IMR-90 (cell line): Measurements from ENCODE around the gene BRIP1. TPM values are rescaled to one million over a fixed set of nuclear protein-coding genes. Genes with fewer than 3 reads are reported as not detected.
A peak's percentile ranks its signal among the peaks of the same experiment; 100 is the strongest.

Source experiments
- ATAC-seq: fragments of 200-7000 bp; cut with Tn5 transposase; 2 replicates; pipeline ENCODE4 v1.9.1; 2020; ENCODE audit warnings: low read depth, mild to moderate bottlenecking, moderate library complexity
- BruUV-seq: library from RNA; stranded (reverse); fragments of 400-500 nt; replicated peaks from 2 replicates; lab custom pipeline; 2021; lab: Mats Ljungman, UMichigan
- CTCF ChIA-PET: fragments of 300-600 bp; formaldehyde crosslinking; extraction: SDS; loops from one replicate; lab custom pipeline; 2021; ENCODE audit warnings: antibody characterized with exemption; lab: Yijun Ruan, JAX
- POLR2A ChIA-PET: fragments of 300-600 bp; sonication (Branson Sonifier 250); formaldehyde crosslinking; loops from one replicate; lab custom pipeline; 2022; ENCODE audit warnings: antibody characterized with exemption; ENCODE audit not compliant: unreplicated experiment; lab: Charles Lee
- DNase-seq: peaks from one replicate; pipeline ENCODE4 v3.0.0; 2013
- H2AFZ ChIP-seq: replicated peaks from 2 replicates; pipeline ENCODE3; 2013; ENCODE audit warnings: low read length, mild to moderate bottlenecking; ENCODE audit not compliant: poor library complexity
- H2AK5ac ChIP-seq: 2 replicates; pipeline ENCODE4 v1.6.1; 2013; ENCODE audit warnings: low read depth, low read length, inconsistent platforms
- H2AK9ac ChIP-seq: replicated peaks from 2 replicates; pipeline ENCODE3; 2013; ENCODE audit warnings: mild to moderate bottlenecking, low read depth, low read length, moderate library complexity; ENCODE audit not compliant: poor library complexity
- H2BK120ac ChIP-seq: 2 replicates; pipeline ENCODE4 v1.6.1; 2013; ENCODE audit warnings: low read depth, low read length, inconsistent platforms
- H2BK15ac ChIP-seq: 3 replicates; pipeline ENCODE4 v1.6.1; 2013; ENCODE audit warnings: low read depth, low read length, inconsistent platforms
- H2BK20ac ChIP-seq: 2 replicates; pipeline ENCODE4 v1.6.1; 2013; ENCODE audit warnings: low read depth, mild to moderate bottlenecking, inconsistent platforms, low read length, moderate library complexity
- H2BK5ac ChIP-seq: 2 replicates; pipeline ENCODE4 v1.6.1; 2013; ENCODE audit warnings: mild to moderate bottlenecking, low read depth, low read length, inconsistent platforms; ENCODE audit not compliant: poor library complexity, severe bottlenecking
- H3K14ac ChIP-seq: replicated peaks from 2 replicates; pipeline ENCODE4 v1.6.1; 2013; ENCODE audit warnings: low read depth, low read length, inconsistent platforms
- H3K18ac ChIP-seq: 2 replicates; pipeline ENCODE4 v1.6.1; 2013; ENCODE audit warnings: low read depth, low read length, control low read depth
- H3K23ac ChIP-seq: 2 replicates; pipeline ENCODE4 v1.6.1; 2013; ENCODE audit warnings: low read depth, low read length, inconsistent platforms
- H3K27ac ChIP-seq: 2 replicates; pipeline ENCODE4 v1.5.1; 2013; ENCODE audit warnings: mild to moderate bottlenecking, control low read depth, low read length; ENCODE audit not compliant: insufficient read depth
- H3K27me3 ChIP-seq: 2 replicates; pipeline ENCODE4 v1.6.1; 2013; ENCODE audit warnings: low read length; ENCODE audit not compliant: control insufficient read depth, insufficient read depth
- H3K36me3 ChIP-seq: 2 replicates; pipeline ENCODE4 v1.6.1; 2013; ENCODE audit warnings: low read length, mixed read lengths; ENCODE audit not compliant: control insufficient read depth, insufficient read depth
- H3K4ac ChIP-seq: 2 replicates; pipeline ENCODE4 v1.6.1; 2013; ENCODE audit warnings: low read depth, low read length, inconsistent platforms
- H3K4me1 ChIP-seq: 2 replicates; pipeline ENCODE4 v1.6.1; 2013; ENCODE audit warnings: low read length, mixed read lengths; ENCODE audit not compliant: control insufficient read depth, insufficient read depth
- H3K4me2 ChIP-seq: 2 replicates; pipeline ENCODE4 v1.6.1; 2013; ENCODE audit warnings: low read depth, mild to moderate bottlenecking, control low read depth, low read length, moderate library complexity
- H3K4me3 ChIP-seq: 2 replicates; pipeline ENCODE4 v1.5.1; 2013; ENCODE audit warnings: low read depth, mild to moderate bottlenecking, control low read depth, low read length, moderate library complexity; ENCODE audit not compliant: insufficient read depth
- H3K56ac ChIP-seq: 2 replicates; pipeline ENCODE4 v1.6.1; 2013; ENCODE audit warnings: low read length, inconsistent platforms; ENCODE audit not compliant: insufficient read depth; ENCODE audit errors: extremely low read depth
- H3K79me1 ChIP-seq, 2 experiments: 2 replicates each; pipeline ENCODE4 v1.6.1; 2013; ENCODE audit warnings: low read length in 2 of 2, inconsistent platforms in 1 of 2, low read depth in 1 of 2
- H3K9ac ChIP-seq: 2 replicates; pipeline ENCODE4 v1.6.1; 2013; ENCODE audit warnings: low read depth, low read length, control low read depth
- H3K9me1 ChIP-seq: 2 replicates; pipeline ENCODE4 v1.6.1; 2013; ENCODE audit warnings: low read length, inconsistent platforms; ENCODE audit not compliant: insufficient read depth
- H3K9me3 ChIP-seq: 2 replicates; pipeline ENCODE4 v1.6.1; 2013; ENCODE audit warnings: low read length; ENCODE audit not compliant: control insufficient read depth, insufficient read depth
- H4K20me1 ChIP-seq: 2 replicates; pipeline ENCODE4 v1.6.1; 2013; ENCODE audit warnings: low read length, inconsistent platforms; ENCODE audit not compliant: insufficient read depth
- H4K5ac ChIP-seq: 2 replicates; pipeline ENCODE4 v1.6.1; 2013; ENCODE audit warnings: mild to moderate bottlenecking, low read depth, low read length, control low read depth
- H4K8ac ChIP-seq, 2 experiments: 2 replicates each; pipeline ENCODE4 v1.6.1; 2013; ENCODE audit warnings: low read depth in 2 of 2, low read length in 2 of 2, control low read depth in 1 of 2, inconsistent platforms in 1 of 2
- H4K91ac ChIP-seq: 2 replicates; pipeline ENCODE4 v1.6.1; 2013; ENCODE audit warnings: low read depth, low read length, inconsistent platforms; ENCODE audit not compliant: insufficient read depth
- NFE2L2 ChIP-seq: fragments of 150-350 bp; IDR thresholded peaks from 2 replicates; pipeline ENCODE4 v1.6.1; 2016; ENCODE audit warnings: low read depth, mild to moderate bottlenecking, low read length
- WGBS, 2 experiments: methylation state at CpG; one replicate each; pipeline versions ENCODE4 v1.1.5 to v1.1.7; 2013; ENCODE audit warnings: missing lambda C conversion rate in 2 of 2; ENCODE audit not compliant: insufficient read length in 1 of 2; ENCODE audit errors: extremely low coverage in 2 of 2; 5-methylcytosine and 5-hydroxymethylcytosine counted together
- dilution Hi-C: fragments of 300-500 bp; cut with HindIII; formaldehyde crosslinking; loops from one replicate; pipeline ENCODE4 v1.14.3; 2018; ENCODE audit warnings: low sequenced_read_pairs; ENCODE audit not compliant: unreplicated experiment
- in situ Hi-C: fragments of 300-500 bp; cut with MboI; formaldehyde crosslinking; loops from 3 replicates; pipeline ENCODE4 v1.14.3; 2019; ENCODE audit warnings: low sequenced_read_pairs, inconsistent platforms, mixed read lengths
- intact Hi-C: fragments of 100-400 bp; cut with micrococcal nuclease; formaldehyde crosslinking; loops from 2 replicates; pipeline ENCODE4 v1.10.0; 2022
- polyA plus RNA-seq, 3 experiments: library from polyadenylated mRNA; depleted of rRNA; stranded (reverse); fragments of >200 nt; gene quantifications; 2 replicates each; pipeline ENCODE4 v1.2.3, GENCODE V29; 2012; ENCODE audit warnings: low replicate concordance in 1 of 3
- total RNA-seq: library from RNA; depleted of rRNA; stranded (reverse); fragments of >200 nt; gene quantifications from 2 replicates; pipeline ENCODE4 v1.2.3, GENCODE V29; 2012
- TF ChIP-seq, protein P1 (sequence below): conservative IDR thresholded peaks from 2 replicates; pipeline ENCODE4 v1.5.1; 2012; ENCODE audit warnings: mild to moderate bottlenecking, low read depth, low read length, improper control_type of control experiment

The BRIP1 gene
- total and polyA plus RNA-seq, 2 of the 4 experiments (the other 2 are of a cell fraction) = 6.1 to 19.7 TPM

DNA sequence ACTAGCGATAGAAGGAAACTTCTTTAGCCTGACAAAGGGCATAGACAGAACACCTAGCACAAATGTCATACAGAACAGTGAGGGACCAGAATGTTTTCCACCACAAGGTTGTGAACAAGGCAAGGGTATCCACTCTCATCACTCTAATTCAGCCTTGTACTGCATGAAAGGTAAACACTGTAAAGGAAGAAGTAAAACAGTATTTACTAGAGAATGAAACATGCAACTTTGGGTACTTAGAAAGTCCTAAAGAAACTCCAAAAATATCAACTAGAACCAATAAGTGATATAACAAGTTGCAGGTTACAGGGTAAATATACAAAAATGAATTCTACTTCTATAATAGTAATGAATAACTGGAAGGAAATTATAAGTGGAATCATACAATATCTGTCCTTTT, 32.2 kb downstream of the BRIP1 start:
- Histone ChIP-seq H2AFZ (no peak overlapping the region), H2AK5ac (no peak overlapping the region), H3K9ac (no peak overlapping the region), H3K9me1 (peaks cover 7% of the 10 kb centered on the region), H3K9me3 (no peaks in the 10 kb centered on the region), H3K4ac (no peak overlapping the region), H3K79me1 (peaks cover 7 to 20% of the 10 kb centered on the region in 2 experiments), H2BK5ac (no peak overlapping the region), H4K5ac (no peak overlapping the region), H3K4me2 (no peak overlapping the region), H2BK20ac (no peak overlapping the region), H2BK15ac (0 out of 3 replicates have a peak overlapping the region, but pooled peaks have one; percentile 52), H4K20me1 (no peaks in the 10 kb centered on the region), H3K27ac (no peak overlapping the region), H2BK120ac (no peak overlapping the region; the same call in 1 of the 2 replicates), H2AK9ac (no peak overlapping the region), H3K56ac (no peak overlapping the region), H4K91ac (no peak overlapping the region; the same call in 1 of the 2 replicates), H3K4me3 (no peak overlapping the region), H3K18ac (no peak overlapping the region), H3K23ac (no peak overlapping the region), H4K8ac (0 out of 4 replicates have a peak overlapping the region, but pooled peaks of 1 of the 2 experiments have one; percentile 6), H3K4me1 (peaks cover 7% of the 10 kb centered on the region), H3K27me3 (no peaks in the 10 kb centered on the region), H3K36me3 (no peaks in the 10 kb centered on the region), H3K14ac (no peak overlapping the region)
- CTCF ChIA-PET = no interaction called here
- ATAC-seq (no peak), DNase-seq (no peak)
- POLR2A ChIA-PET = no interaction called here
- in situ Hi-C loops (no loop called here), intact Hi-C loops (no loop called here), dilution Hi-C loops (no loop called here)
- no peak for TF ChIP-seq NFE2L2
- TF ChIP-seq, protein P1, sequence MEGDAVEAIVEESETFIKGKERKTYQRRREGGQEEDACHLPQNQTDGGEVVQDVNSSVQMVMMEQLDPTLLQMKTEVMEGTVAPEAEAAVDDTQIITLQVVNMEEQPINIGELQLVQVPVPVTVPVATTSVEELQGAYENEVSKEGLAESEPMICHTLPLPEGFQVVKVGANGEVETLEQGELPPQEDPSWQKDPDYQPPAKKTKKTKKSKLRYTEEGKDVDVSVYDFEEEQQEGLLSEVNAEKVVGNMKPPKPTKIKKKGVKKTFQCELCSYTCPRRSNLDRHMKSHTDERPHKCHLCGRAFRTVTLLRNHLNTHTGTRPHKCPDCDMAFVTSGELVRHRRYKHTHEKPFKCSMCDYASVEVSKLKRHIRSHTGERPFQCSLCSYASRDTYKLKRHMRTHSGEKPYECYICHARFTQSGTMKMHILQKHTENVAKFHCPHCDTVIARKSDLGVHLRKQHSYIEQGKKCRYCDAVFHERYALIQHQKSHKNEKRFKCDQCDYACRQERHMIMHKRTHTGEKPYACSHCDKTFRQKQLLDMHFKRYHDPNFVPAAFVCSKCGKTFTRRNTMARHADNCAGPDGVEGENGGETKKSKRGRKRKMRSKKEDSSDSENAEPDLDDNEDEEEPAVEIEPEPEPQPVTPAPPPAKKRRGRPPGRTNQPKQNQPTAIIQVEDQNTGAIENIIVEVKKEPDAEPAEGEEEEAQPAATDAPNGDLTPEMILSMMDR = no peak
- no TSS peak for BruUV-seq
- WGBS, 2 experiments = no CpG with 5 or more reads among the region's 1 CpG
